HFFc6 (cell line): ENCODE data around the gene NDUFV3. TPM values are rescaled to one million over a fixed set of nuclear protein-coding genes. Genes with fewer than 3 reads are reported as not detected.

Experiments
- DNase-seq: peaks from one replicate; pipeline ENCODE4 v3.0.0-alpha.2; 2018
- H3K27ac Mint-ChIP-seq: 2 replicates; pipeline ENCODE4 v1.8.0; 2020; ENCODE audit warnings: mild to moderate bottlenecking, mixed read lengths
- H3K27me3 Mint-ChIP-seq: 2 replicates; pipeline ENCODE4 v1.8.0; 2021; ENCODE audit warnings: mild to moderate bottlenecking, moderate library complexity, mixed read lengths; ENCODE audit not compliant: insufficient read depth
- H3K36me3 Mint-ChIP-seq: 2 replicates; pipeline ENCODE4 v1.8.0; 2021; ENCODE audit warnings: low read depth, mixed read lengths
- H3K4me1 Mint-ChIP-seq: 2 replicates; pipeline ENCODE4 v1.8.0; 2020; ENCODE audit warnings: low read depth, mixed read lengths
- H3K4me3 Mint-ChIP-seq: 2 replicates; pipeline ENCODE4 v1.8.0; 2020; ENCODE audit warnings: mild to moderate bottlenecking, moderate library complexity, mixed read lengths
- H3K9me3 Mint-ChIP-seq: 2 replicates; pipeline ENCODE4 v1.8.0; 2020; ENCODE audit warnings: mild to moderate bottlenecking, mixed read lengths
- CTCF ChIP-seq: fragments of 200-600 bp; sonication (generic); IDR thresholded peaks from 2 replicates; pipeline ENCODE4 v1.5.0; 2021; ENCODE audit warnings: antibody characterized with exemption, mild to moderate bottlenecking
- total RNA-seq, 6 experiments: library from RNA; stranded (reverse); fragmentation: NEBNext Ultra II Directional; extraction: Animal tissue kit (Norgen Biotek cat#: 25700); gene quantifications; 2 replicates in 1 of 6; 3 replicates in 5 of 6; pipeline ENCODE4 v1.2.3, GENCODE V29; 2021

The NDUFV3 gene
- total RNA-seq, 6 experiments from 2014 or later: 54.3 to 63.0 (median 57.0) TPM

- Mint-ChIP-seq H3K4me1 (no peaks in the 10 kb centered on the region), H3K9me3 (no peaks in the 10 kb centered on the region), H3K4me3 (no peak overlapping the region), H3K27ac (no peak overlapping the region), H3K36me3 (peaks cover 31% of the 10 kb centered on the region), H3K27me3 (no peaks in the 10 kb centered on the region; the same call in none of the 2 replicates)
- TF ChIP-seq CTCF: peak; percentile 71
- no peak for DNase-seq
Measured at GRCh38 chr21:42850866-42851391, 42.2 kb upstream of the NDUFV3 start.

- no peaks in the 10 kb centered on the region; the same call in none of the 2 replicates for H3K27me3 Mint-ChIP-seq
- no peak overlapping the region for H3K4me3 Mint-ChIP-seq
- no peak for DNase-seq
- H3K9me3 Mint-ChIP-seq: no peaks in the 10 kb centered on the region
- no peaks in the 10 kb centered on the region for H3K4me1 Mint-ChIP-seq
- H3K36me3 Mint-ChIP-seq: peaks cover 38% of the 10 kb centered on the region
- TF ChIP-seq CTCF: no peak
- no peak overlapping the region for H3K27ac Mint-ChIP-seq
Measured at GRCh38 chr21:42851812-42852665, 41.1 kb upstream of the NDUFV3 start.

- Mint-ChIP-seq H3K9me3 (no peaks in the 10 kb centered on the region), H3K27ac (no peak overlapping the region), H3K27me3 (no peaks in the 10 kb centered on the region; the same call in 1 of the 2 replicates), H3K4me3 (no peak overlapping the region), H3K4me1 (no peaks in the 10 kb centered on the region), H3K36me3 (peaks cover 46% of the 10 kb centered on the region)
- TF ChIP-seq CTCF: no peak
- DNase-seq: no peak
Measured at GRCh38 chr21:42852925-42853570, 40.1 kb upstream of the NDUFV3 start.

DNA sequence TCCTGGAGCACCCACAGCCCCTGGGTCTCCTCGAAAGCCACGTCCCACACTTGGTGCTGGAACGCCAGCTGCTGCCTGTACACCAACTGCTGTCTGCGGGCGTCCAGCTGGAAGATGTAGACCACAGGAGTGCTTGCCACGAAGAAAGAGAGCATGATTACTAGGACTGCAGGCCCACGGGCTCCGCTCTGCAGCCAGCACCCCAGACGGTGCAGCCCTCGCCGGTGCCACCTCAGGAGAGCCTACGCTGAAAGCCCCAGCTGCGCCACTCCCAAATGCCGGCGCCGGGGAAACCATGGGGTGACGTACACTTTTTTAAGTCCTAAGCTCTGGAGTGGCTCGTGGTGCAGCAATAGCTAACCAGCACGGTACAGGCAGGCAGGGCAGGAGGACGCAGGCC lies 39.5 kb upstream of the NDUFV3 start:
- H3K36me3 Mint-ChIP-seq: peaks cover 45% of the 10 kb centered on the region
- no peaks in the 10 kb centered on the region for H3K9me3 Mint-ChIP-seq

More for the DNA sequence above, 39.5 kb upstream of the NDUFV3 start:
- H3K27ac Mint-ChIP-seq: no peak overlapping the region
- DNase-seq: no peak
- H3K4me1 Mint-ChIP-seq: no peaks in the 10 kb centered on the region
- TF ChIP-seq CTCF: no peak
- no peaks in the 10 kb centered on the region; the same call in 1 of the 2 replicates for H3K27me3 Mint-ChIP-seq
- no peak overlapping the region for H3K4me3 Mint-ChIP-seq
